Activated CD4-positive, alpha-beta T cell treated with anti-CD3 and anti-CD28 coated beads for 48 hours (primary cell): ENCODE measurements around the gene ECI2.
"Not testable (repeated sequence)": the region's sequence is repeated elsewhere in the genome, so short reads cannot be mapped to it uniquely, and the experiment has no call there.

Source experiments
- DNase-seq: peaks from one replicate; pipeline ENCODE4 v3.0.0-alpha.2; 2020

The ECI2 gene

DNA sequence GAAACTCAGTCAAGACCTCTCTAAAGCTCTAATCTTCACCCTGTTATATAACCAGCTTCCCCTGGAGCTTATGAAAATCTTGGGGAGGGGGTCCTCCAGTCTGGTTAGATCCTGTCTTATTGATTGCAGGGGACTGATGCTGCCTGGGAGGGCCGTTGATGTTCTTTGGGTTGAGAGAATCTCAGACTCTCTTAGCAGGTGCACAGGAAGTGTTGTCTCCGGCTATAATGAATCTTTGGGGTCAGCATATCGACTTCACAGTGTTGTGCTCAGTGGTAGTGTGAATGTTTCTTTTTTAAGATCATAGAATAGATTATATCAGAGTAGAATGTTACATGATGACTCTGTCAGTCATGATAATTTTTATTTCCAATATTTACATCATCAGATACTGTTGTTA, 2.8 kb upstream of the ECI2 start:
- no peak for DNase-seq

DNA sequence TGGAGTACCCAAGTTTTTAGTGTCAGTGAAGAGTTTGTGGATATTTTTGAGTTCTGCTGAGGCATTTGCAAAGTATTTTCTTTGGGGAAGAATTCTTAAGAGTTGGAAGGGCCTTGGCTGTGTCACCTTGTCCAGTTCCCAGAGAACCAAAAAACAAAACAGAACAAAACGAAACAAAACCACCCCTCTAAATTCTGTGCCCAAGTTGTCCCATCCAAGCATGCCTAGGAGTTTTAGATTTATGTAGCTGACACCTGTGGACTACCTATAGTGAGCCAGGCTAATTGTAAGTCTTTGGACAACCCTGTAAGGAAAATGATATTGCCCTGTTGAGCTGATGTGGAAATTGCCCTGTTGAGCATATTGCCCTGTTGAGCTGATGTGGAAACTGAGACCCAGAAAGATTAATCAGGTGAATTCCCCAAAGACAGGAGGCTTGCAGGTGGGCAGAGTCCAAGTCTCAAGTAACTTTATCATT, 1.0 kb upstream of the ECI2 start:
- DNase-seq, result no peak

DNA sequence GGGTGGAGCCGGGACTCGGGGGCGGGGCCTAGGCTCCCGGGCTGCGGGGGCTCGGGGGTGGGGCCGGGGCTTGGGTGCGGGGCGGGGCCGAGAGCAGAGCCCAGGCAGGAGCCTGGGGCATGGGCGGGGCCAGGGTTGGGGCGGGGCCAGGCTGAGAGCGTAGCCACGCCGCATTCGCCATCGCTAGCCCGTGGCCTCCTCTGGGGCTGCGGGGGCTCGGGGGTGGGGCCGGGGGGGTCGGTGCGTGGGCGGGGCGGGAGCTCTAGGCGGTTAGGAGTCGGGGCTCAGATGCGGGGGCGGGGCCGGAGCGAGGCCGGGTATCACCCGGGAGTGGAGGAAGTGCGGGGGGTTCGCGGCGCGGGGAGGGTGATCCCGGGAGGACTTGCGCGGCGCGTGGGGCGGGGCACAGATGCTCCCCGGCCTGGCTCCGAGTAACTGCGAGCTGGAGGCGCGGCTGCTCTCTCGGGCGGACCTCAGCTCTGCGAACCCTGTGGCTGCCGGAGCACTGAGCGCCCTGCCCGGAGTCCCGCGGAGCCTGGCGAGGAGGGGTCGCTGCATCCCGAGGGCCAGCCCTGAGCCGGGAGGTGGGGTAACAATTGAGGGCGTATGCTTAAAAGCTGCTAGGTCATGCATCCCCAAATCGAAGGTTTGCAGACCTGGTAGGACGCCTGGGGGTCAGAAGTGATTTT, 434 bp upstream of the ECI2 start:
- peak; percentile 95 for DNase-seq

DNA sequence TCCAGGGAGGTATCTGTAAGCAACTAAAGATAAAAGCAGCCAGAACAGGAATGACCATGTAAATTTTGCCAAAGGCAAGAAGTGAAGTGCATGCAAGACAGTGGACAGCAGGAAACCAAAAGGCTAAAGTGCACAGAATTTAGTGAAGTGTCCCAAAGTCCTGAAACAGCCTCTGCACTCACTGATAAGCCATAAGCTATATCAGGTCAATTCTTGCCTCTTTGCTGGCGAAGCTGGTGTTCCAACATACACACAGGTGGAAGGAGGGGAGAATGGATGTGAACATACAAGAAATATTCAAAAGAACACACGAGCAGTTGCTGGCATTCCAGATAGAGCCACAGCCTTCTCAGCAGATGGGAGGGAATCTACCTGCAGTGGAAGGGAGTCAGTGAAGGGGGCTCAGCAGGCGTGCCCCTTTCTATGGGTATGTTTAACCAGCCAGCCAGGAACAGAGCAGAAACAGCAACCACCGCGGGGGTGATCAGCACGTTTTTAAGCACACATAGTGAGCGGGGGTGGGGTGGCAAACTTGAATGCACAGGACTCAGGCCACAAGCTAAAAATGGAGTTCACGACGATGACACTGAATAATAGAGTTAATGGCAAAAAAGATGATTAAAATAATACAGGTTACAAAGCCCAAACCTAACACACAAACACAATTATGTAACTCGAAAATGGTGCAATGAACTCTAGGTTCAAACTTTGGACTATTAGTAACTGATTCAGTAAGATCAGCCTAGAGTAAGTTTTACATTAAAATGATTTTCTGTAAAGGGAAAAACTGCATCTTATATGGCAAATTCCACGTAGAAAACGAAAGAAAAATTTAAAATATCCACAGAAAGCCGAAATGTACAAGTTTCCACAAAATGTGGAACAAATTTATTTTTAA, 1.2 kb downstream of the ECI2 start:
- peak; percentile 60 for DNase-seq

DNA sequence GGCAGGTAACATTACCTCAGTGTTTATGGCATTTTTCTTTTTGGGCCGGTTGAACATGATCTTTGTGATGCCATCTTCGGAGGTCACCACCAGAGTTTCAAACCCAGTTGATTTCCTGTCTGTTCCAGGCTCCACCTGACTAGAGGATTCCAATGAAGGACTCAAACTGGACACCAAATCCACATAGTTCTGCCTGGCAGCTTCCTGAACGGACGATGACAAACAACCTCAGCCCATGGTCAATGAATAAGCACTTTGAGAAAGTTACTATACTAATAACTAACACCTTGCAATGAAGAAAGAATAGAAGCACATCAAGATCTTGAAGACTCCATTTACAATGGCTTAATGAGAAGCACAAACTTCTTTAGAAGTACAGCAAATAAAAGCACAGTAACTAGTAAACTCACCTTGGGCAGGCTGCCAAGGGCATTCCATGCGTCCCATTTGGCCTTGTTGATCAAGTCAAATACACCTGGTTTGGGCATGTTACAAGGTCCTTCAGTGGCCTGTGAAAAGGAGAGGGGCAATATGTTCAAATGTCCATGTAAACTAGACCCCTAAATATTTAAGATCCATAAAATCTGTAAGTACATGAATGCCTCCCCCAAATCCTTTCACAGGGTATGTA, 4.9 kb downstream of the ECI2 start:
- DNase-seq, result no peak

DNA sequence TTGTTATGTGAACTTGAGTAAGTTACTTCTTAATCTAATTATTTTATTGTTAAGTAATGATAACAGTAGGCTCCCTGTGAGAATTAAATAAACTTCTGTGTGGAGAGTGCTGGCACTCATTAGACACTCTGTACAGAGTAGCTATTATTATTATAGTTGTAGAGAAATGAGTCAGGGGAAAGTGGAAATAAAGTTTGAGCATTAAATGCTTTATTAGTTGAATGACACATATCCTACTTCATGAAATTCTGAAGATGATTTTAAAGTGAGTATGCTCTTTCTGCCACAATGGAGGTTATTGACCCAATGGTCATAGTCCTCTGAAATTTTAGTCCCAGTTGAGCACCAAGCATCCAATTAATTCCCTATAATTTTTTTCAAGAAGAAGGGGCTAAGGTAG, 5.9 kb downstream of the ECI2 start:
- DNase-seq, result no peak

DNA sequence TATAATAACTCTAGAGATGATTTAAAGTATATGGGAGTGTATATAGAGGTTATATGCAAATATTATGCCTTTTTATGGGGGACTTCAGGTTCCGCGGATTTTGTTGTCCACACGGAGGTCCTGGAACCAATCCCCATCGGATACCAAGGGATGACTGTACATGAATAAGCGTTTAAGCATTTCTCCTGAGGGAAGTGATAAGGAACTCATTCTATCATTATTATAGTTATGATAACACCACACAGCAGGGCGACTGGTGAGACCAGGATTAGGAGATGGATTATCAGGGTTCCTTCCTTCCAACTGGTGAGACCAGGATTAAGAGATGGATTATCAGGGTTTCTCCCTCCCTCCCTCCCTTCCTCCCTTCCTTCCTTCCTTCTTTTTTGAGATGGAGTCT, 6.6 kb downstream of the ECI2 start:
- DNase-seq, result no peak

DNA sequence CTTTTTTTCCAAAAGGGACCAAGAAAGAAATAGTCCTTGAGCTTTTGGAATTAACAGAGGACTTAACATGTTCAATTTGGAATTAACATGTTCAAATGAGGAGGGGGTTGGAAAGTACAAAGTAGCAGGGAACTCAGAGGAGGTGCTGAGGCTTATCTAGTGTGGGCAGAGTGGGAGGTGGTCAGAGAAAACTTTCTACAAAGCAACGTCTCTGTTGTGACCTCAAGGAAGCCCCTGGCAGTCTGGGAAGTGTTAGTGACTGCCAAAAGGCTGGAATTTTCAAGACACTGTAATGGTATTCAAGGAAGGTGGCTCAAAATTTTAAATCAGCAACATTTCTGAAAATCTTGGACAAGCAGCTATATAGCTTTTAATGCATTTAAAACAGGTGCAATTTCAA, 7.3 kb downstream of the ECI2 start:
- DNase-seq, result no peak

DNA sequence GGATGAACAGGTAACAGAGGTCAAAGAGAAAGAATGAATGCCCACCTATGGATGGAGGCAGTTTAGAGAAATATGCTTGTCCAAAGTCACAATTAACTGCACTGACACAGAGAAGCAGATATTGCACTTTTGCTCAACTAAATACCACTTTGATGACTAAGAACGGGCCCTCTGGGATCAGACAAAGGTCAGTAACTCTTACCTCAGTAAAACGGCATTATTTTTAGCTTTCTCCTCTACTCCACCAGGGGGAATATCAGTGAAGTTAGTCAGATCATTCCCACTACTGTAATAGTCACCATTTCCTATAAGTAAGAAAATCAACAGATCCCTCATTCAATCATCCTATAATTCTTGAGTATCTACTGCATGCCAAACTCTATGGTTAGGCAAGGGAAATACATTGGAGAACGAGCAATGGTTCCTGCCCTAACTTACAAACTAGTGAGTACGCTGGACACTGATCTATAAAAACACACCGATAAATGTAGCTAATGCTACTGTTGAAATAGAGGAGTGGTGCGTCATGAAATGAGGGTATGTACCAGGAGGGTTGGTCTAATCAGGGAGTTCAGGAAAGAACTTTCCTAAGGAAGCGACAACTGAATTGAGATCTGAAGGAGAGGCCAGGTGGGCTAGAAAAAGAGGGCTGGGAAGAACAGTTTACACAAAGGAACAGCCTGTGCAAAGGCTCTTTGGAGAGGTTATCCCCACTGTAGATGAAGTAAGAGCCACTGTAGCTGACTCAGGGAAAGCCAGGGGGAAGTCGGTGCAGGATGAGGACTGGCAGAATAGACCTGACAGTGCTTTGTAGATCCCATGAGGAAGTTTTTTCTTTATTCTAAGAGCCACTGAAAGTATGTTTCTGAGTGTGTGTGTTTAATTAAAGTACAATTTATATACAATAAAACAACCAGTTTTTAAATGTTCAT, 9.2 kb downstream of the ECI2 start:
- no peak for DNase-seq

DNA sequence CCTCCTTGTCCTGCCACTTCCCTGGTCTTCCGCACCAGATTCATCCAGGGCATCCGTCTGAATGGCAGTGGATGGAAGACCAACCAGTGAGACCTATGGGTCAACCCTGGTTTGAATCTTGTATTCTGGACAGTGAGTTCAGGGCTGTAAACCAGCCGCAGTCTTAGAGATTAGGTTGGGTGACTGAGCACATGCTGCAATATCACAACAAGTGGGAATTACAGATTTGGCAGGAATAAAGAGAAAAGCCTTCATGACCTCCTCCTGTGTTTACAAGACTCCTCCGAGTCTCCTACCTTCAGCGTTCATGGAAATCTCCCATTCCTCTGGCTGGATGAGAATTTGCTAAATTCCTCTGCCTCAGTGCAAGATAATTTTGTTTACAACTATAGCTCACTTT, 9.9 kb downstream of the ECI2 start:
- no peak for DNase-seq

DNA sequence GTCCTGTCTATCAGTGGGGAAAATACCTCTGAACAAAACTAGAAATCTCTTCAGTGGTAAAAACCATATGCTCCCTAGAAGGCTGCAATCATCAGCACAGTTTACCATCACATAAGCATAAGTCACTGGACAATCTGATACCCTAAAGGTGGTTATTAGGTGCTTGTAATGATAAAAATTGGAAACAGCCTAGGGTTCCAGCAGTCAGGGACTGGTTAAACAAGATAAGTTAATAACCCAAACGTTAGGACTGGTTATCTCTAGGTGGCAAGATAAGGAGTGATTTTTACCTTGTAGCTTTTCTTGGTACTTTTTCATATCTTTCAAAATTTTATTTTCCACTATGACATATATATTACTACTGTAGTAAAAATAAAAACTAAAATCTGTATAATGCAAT, 11.0 kb downstream of the ECI2 start:
- DNase-seq, result no peak

DNA sequence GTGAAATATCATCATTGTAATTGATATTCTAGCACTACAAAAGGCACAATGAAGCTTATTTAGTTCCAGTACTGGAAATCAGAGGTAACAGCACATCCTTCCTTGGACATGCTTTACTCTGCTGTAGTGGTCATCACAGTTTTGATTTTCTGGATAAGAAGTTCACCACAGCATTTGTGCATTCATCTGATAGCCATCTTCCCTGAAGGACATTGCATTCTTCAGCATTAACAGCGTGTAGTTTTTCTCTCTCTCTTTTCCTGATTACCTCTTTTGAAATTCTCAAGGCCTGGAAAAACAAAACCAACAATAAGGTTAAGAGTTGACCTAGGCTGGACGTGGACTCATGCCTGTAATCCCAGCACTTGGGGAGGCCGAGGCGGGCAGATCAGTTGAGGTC, 19.6 kb downstream of the ECI2 start:
- DNase-seq, result no peak

DNA sequence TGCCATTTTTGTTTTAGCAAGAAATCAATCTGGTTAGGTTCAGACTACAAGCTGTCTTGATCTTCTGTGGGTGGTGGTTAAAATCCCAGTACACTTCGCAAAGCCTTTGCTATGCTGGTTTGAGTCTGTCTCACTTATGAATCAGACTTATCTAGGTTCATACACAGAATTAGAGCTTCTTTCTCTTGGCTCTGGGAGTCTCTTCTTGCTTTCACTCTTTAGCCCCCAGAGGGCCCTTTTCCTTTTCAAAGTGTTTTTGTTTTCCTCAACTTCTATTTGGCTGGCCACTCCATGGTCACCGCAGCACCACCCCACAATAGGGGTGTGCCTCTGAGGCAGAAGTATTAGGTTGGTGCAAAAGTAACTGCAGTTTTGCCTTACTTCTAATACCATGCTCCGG, 21.3 kb downstream of the ECI2 start:
- no peak for DNase-seq

DNA sequence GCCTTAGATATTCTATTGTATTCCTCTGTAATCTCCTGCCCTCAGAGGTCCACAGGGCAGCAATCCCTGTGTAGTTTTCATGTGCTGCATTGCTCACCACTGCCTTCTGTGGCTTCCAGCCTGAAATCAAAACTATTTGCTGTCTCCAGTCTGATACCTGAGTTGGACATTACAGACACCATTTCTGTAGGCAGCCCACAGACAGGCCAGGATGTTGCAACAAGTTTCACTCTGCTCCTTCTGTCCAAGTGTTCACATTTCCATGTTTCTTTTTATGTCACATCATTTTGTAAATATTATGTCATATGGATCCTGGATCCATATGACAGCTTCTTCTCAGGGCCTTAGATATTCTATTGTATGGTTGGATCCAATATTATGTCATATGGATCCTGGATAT, 21.7 kb downstream of the ECI2 start:
- DNase-seq, result no peak

DNA sequence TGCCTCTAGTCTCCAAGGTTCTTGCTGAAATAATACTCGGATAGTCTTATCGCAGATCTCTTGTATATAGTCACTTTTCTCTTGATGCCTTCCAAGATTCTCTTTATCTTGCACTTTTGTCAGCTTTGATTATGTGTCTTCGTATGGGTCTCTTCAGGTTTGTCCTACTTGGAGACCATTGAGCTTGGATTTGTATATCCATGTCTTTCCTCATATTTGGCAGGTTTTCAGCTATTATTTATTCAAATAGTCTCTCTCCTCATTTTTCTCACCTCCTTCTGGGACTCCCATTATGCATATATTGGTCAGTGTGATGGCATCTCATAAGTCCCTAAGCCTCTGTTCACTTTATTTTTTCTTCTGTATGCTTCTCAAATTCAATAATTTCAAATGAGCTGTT, 23.0 kb downstream of the ECI2 start:
- no peak for DNase-seq

DNA sequence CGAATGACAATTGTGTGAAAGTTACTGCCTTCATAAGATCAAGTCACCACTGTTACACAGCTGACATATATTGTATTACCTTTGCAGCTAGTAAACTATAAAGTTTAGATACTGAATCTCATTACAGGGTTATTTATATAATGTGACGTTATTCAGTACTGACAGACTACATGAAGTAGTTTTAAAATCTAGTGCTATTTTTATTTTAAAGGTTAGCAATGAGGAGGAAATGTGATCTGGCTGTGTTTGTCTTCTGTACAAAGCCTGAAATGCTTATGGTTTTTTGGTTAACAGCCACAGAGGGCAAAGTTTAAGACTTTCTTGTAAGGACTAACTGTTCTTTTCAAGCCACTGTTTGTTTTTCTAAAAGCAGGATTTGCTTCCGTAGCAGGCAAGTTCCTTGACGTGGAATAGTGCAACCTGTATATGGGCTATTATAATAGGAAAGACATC, 26.0 kb downstream of the ECI2 start:
- DNase-seq, result not testable (repeated sequence)

DNA sequence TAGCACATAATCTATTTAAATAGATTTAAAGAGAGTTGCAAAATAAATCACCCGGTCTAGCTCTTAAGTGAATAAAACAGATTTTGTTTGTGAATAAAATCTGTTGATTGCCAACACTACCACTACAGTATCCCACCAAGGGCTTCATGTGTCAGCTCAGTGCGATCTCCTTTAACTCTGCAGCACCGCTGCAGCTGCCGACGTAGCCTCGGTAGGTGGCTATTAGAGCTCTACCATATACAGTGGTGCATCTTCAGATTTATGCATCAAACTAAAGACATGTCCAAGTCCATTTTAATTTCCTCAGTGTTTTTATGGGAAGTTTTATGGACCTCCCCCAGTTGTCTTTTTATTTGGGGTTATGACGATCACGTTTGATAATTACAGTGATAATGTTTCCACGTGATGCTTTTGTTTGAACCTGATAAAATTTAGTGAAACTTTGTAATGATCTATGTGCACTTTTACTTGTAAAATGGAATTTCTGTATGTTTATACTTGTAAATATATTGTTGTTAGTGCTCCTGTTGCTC, 26.7 kb downstream of the ECI2 start:
- DNase-seq, result no peak

DNA sequence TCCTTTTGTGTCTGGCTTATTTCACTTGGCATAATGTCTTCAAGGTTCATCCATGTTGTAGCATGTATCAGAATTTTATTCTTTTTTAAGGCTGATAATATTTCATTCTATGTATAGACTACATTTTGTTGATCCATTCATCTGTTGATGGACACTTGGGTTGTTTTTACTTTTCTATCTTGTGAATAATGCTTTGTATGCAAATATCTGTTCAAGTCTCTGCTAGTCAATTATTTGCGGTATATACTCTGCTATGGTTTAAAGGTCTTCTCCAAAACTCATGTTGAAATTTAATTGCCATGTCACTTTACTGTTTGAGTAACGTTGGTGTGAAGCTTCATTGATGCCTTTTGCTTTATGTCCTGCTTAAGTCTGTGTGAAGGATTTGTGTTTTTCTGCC, 27.5 kb downstream of the ECI2 start:
- no peak for DNase-seq

DNA sequence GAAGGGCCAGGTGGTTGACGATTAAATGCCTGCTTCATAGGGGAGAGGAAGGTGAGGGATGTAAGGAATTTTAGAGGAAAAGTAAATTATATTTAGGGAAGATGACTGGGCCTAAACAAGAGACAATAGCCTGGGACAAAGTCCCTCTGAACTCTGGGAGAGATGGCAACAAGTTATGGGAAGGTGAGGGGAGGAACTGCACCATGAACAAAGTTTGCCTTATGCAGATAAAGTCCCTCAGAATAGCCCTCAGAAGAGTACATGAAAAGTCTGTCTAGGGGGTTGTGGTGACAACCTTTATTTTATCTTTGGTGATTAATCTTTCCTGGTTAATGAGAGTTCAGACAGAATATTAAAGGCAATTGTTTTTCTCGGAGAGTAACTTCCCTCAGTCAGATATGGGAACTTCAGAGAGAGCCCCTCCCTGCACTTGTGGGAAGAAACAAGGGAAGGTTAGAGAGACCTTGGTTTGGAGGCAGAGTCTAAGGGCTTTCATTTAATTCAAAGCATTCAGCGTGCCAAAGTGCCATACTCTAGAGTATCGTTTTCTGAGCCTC, 29.3 kb downstream of the ECI2 start:
- no peak for DNase-seq

DNA sequence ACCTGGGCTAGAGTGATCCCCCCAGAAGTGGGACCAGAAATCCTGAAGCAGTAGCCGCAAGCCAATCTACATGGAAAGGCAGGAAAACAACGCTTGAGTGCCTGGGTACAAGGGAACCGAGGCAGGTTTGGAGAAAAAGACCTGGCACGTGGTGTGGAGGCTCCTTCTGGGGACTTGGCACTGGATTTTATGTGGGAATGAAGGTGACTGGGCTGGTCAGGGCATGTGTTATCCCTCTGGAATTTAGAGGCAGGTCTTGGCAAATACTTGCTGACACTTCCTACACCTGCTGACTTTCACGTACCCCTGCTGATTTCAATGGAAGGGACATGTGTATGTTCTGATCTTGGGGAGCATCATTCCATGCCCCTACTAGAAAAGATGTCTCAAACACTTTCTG, 31.4 kb downstream of the ECI2 start:
- DNase-seq, result no peak

DNA sequence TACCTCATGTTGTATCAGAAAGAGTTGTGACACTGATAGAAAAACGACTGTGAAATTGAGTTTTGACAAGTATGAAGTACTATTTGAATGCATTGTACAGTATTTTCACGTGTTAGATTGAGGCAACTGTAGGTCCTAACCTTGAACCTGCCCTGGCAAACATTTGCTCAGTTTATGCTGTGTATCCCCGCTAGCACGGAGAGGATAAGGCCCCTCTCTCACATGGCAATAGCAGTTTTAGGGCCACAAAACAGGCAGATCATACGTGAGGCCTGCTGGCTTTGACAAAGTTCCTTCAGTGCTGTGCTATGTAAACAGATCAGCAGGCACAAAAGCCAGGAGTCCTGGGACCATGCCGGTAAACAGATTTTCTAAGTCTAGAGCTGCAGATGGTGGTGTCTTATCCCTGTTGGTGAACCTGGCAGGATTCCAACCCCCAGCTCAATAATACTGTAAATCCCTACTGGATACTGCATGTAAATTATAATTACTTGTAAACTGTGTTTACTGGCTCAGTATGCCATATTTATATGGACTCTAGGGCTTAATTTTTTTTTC, 32.6 kb downstream of the ECI2 start:
- no peak for DNase-seq

DNA sequence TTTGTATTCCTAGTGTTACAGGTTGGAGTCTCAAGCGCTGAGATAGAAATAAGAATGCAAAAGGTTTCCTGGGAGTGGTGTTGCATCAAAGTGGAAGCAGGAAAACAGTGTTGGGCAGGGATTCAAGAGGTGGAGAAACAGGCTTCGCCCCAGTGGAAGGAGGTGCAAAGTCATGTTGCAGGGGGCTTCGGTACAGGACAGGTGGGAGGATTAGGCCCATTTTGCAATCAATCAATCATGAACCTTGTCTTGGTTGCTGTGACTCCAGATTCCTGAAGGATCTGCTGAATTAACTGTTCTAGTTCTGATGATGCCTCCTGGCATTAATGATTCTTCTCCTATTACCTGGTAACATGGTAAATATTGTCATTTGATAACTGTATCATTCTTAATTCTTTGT, 34.1 kb downstream of the ECI2 start:
- DNase-seq, result no peak
